Left ventricle myocardium superior (tissue), 1 donor: ENCODE measurements around the gene ATP5PO. TPM values are rescaled to one million over a fixed set of nuclear protein-coding genes. Genes with fewer than 3 reads are reported as not detected.
A peak's percentile ranks its signal among the peaks of the same experiment; 100 is the strongest.

Experiments used
- ATAC-seq: fragments of 200-7000 bp; cut with Tn5 transposase; one replicate; pipeline ENCODE4 v1.9.1; 2020; ENCODE audit warnings: mild to moderate bottlenecking, moderate library complexity
- DNase-seq: peaks from one replicate; pipeline ENCODE4 v3.0.0-alpha.2; 2020
- intact Hi-C: fragments of 100-400 bp; cut with micrococcal nuclease; formaldehyde crosslinking; loops from one replicate; pipeline ENCODE4 v1.11.0; 2022
- total RNA-seq: library from RNA; stranded (reverse); fragmentation: NEBNext Ultra II Directional; extraction: Animal tissue kit (Norgen Biotek cat#: 25700); gene quantifications from one replicate; pipeline ENCODE4 v1.2.1, GENCODE V29; 2021
- donor health status: DM: no; HTN: yes; CAD: no; lungs with severe emphysema.

Gene ATP5PO
- total RNA-seq, 1 donor from 2014 or later = 850 TPM

- DNase-seq = no peak
- ATAC-seq = peak; percentile 40
- intact Hi-C loops = no loop called here
These were observed 5.8 kb downstream of the ATP5PO start for GRCh38 chr21:33909756-33910155.

- no peak for DNase-seq
- intact Hi-C loops = no loop called here
- ATAC-seq = no peak
These were observed 6.8 kb downstream of the ATP5PO start for GRCh38 chr21:33908760-33909159.

DNA sequence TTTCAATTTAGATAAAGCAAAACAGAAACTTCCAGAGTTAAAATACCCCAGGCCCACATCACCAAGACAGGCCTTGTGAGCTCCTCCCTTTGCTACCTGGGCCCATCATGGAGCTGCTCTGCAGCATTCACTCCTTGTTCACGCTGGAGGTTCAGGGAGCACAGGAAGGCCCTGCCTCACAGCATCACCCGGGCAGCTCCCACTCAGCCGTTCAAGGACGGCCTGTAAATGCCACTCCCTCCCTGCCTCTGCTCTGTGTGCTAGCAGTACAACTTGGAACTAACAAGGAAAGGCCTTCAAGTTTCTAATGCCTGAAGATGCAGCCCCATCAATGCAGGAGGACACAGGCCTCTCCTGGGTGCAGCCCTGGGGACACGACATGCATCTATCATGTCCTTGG is 11.6 kb downstream of the ATP5PO start:
- intact Hi-C loops = no loop called here
- no peak for ATAC-seq
- no peak for DNase-seq

DNA sequence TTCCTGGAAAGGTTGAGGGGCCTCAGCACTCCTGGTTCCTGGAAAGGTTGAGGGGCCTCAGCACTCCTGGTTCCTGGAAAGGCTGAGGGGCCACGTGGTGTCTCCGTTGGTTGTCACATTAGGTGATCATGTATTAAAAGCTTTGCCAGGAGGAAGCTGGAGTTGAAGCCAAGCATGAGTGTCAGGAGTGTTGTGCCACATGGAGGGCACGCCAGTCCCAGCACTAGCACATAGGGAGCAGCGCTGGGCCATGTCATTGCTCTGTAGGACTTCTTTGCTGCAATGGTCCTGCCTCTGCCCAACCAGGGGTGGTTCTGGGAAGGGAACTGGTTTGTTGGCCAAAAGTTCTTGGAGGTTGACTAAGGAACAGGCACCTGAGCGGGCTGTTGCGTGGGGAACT is 13.3 kb downstream of the ATP5PO start:
- intact Hi-C loops = no loop called here
- peak; percentile 69 for ATAC-seq
- peak; percentile 48 for DNase-seq

DNA sequence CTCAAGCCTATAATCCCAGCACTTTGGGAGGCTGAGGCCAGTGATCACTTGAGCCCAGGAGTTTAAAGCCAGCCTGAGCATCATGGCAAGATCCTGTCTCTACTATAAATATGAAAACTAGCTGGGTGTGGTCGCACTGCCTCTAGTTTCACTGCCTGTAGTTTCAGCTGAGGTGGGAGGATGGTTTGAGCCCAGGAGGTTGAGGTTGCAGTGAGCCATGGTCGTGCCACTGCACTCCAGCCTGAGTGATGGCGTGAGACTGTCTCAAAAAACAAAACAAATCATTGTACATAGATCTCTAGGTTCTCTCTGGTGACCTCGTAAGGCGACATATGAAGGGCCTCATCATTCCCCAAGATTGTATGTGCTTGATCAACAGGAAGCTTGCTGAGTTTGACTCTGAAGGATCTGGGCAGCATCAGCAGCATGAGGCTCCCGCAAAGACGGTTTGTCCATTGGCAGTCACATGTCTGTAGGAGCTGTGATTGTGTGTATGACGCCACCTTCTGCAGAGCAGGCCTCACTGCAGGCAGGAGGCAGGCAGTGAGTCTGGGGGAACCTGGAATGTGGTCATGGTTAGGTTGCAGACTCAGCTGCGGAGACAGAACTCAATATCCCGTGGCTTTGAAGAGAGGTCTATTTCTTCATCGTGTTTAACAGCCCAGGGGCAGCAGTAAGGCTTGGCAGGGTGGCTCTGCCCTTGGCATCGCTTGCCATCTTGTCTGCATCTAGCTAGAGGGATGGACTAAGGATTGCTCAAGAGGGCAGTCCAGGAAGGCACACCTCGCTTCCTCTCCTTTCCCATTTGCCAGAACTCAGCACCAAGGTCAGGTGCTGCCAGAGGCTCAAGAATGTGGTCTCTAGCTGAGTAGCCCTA is 14.0 kb downstream of the ATP5PO start:
- ATAC-seq (peak; percentile 63), DNase-seq (no peak)
- intact Hi-C loops = no loop called here

DNA sequence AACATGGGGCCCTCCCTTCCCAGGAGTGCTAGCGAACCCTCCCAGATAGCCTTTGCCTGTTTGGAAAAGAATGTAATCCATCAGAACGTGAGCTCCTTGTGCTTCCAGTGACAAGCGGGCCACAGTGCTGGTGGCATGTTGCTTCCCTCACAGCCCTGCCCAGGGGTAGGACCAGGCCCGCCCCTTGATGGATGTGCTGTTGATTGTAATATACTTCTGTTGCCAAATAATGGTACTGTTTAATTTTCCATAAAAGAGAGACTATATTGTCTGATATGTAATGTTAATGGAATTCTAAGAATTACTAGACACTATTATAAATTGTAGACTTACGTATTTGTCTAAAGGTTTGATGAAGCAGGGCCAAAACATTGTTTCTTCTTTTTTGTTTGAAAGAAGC is 16.4 kb downstream of the ATP5PO start:
- intact Hi-C loops = no loop called here
- DNase-seq = no peak
- no peak for ATAC-seq

- intact Hi-C loops = no loop called here
- no peak for ATAC-seq
- DNase-seq = no peak
These were observed 17.0 kb downstream of the ATP5PO start for GRCh38 chr21:33898586-33898985.

DNA sequence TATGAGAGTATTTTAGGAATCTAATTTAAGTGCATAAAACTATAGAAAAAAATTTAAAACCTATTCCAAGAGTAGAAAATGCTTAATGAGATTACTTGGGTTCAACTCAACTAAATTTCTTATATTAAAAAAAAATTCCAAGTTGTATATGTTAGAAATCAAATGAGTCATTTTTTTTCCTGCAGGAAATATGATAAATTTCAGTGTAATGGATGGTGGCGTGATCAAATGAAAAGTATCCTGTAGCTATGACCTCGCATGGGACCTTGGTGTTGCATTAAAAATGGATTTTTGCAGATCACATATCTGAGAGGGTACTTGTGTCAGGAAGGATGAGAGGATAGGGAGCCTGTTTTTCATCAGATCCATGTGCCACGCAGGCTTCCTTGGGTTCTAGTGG is 17.9 kb downstream of the ATP5PO start:
- ATAC-seq (no peak), DNase-seq (no peak)
- intact Hi-C loops = no loop called here

- DNase-seq (no peak), ATAC-seq (no peak)
- intact Hi-C loops = no loop called here
These were observed 18.5 kb downstream of the ATP5PO start for GRCh38 chr21:33897098-33897497.

GRCh38 chr21:33896691-33897090 is 18.9 kb downstream of the ATP5PO start:
- no peak for DNase-seq
- intact Hi-C loops = no loop called here
- ATAC-seq = no peak

DNA sequence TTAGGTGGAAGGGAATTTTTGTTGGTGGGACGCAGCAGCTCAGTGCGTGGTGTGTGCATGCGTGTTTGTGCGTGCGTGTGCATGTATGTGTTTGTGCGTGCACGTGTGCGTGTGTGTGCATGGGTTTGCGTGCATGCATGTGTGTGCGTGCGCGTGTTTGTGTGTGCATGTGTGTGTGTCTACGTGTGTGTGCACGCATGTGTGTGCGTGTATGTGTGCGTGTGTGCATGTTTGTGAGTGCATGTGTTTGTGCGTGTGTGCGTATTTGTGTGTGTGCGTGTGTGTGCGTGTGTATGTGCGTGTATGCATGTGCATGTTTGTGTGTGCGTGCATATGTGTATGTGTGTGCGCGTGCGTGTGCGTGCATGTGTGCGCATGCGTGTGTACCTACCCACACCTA is 20.2 kb downstream of the ATP5PO start:
- intact Hi-C loops = no loop called here
- DNase-seq (no peak), ATAC-seq (no peak)

- intact Hi-C loops = no loop called here
- peak; percentile 91 for ATAC-seq
These were observed 20.8 kb downstream of the ATP5PO start for GRCh38 chr21:33894736-33895288.

GRCh38 chr21:33893917-33894316 is 21.7 kb downstream of the ATP5PO start:
- DNase-seq (no peak), ATAC-seq (no peak)
- intact Hi-C loops = no loop called here

More at GRCh38 chr21:33894736-33895288, 20.8 kb downstream of the ATP5PO start:
- DNase-seq = peak; percentile 83

DNA sequence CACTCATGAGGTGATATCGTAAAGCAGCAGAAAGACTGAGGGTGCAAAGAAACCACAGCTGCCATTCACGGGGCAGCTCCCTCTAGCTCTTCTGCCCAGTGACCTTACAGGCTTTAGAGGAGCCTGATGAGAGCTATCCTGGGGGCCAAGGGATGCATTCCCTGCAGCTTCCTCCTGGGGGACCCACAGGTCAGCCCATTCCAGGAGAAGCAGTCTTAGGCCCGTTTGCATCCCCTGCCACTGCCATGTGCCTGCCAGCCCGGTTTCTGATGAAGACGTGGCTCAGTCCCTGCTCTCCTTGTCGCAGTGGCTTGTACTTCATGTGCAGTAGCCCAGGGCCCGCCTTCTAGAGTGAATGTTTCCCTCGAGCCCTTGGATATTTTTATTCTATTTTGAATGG is 22.8 kb downstream of the ATP5PO start:
- intact Hi-C loops = no loop called here
- DNase-seq (no peak), ATAC-seq (no peak)

DNA sequence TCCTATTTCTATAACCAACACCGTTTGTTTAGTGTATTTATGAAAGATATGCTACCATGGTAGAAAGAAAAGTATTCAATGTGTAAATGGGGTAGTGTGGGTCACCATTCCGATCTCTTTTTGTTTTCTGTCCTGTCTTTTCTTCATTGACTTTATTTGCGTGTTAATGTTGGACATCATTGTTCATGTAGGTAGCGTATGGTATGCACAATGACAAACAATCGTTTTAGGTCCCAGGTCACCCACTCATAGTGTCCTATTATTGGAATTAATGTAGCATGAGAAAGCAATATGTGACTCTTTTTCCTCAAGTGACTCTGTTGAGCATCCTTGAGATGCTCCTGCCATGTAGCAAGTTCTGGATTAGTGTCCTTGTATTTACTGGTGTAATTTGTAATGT is 25.4 kb downstream of the ATP5PO start:
- no peak for DNase-seq
- intact Hi-C loops = no loop called here

DNA sequence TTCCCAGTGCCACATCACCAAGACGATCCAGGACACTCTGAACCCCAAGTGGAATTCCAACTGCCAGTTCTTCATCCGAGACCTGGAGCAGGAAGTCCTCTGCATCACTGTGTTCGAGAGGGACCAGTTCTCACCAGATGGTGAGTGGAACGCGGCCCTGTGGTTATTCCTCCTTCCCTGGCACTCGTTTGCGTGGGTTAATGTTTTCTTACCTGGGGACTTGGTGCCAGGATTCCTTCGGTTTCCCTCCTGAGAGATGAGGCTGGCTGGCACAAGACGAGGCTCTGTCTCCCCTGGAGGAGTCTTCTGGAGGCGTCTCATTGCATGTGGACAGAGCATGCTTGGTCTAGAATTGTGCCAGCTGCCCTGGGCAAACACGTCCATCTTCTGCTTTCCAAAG is 29.3 kb downstream of the ATP5PO start:
- intact Hi-C loops = no loop called here

More for the DNA sequence above, 25.4 kb downstream of the ATP5PO start:
- ATAC-seq = no peak

GRCh38 chr21:33885172-33885514 is 30.5 kb downstream of the ATP5PO start:
- ATAC-seq = no peak
- intact Hi-C loops = no loop called here

More for the DNA sequence above, 29.3 kb downstream of the ATP5PO start:
- DNase-seq (no peak), ATAC-seq (no peak)

DNA sequence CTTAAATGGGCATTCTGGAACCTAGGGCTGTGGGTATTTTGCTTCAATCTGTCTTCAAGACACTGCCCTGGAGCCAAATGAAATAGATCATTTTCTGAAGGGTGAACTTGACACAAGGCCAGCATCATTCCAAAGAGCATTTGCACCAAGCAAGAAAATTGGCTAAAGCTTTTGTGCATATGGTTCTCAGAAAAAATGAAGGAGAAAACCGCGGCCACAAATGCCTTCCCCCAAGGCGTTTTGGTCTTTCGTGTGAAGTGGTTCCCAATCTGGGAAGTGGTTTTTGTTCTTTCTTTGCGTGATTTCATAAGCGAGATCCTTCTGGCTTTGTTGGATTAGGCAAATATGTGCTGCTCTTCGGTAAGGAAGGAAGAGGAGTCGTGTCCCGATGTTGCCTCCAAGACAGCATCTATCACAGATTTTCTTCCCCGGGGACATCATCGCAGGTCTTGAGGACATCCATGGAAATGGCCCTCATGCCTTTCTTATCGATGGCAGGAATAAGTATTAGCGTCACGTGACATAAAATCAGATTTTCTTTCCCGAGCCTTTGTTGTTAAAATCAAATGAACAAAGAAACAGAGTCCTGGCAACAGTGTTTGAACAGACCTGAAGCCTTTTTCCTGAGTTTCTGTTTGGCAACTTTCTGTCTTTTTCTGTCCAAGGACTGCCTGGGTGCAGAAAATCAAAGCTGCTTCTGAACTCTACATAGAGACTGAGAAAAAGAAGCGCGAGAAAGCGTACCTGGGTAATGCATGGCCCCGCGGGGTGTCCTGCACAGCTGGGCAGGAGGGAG is 31.0 kb downstream of the ATP5PO start:
- no peak for ATAC-seq
- intact Hi-C loops = no loop called here

More at GRCh38 chr21:33885172-33885514, 30.5 kb downstream of the ATP5PO start:
- DNase-seq = no peak

GRCh38 chr21:33883118-33883517 is 32.5 kb downstream of the ATP5PO start:
- no peak for ATAC-seq
- DNase-seq = no peak
- intact Hi-C loops = no loop called here

More for the DNA sequence above, 31.0 kb downstream of the ATP5PO start:
- DNase-seq = no peak
